Measurements from ENCODE around the gene CRTC3.

GRCh38 chr15:90512981-90513380 lies 16.7 kb upstream of the CRTC3 start:
- TF ChIP-seq CTCF (IDR thresholded peaks at IDR 0.05; ENCODE audit: low read depth, low read length) = no peak
- TF ChIP-seq POLR2A (IDR thresholded peaks at IDR 0.05; ENCODE audit: extremely low read depth, insufficient read length) = no peak
- TF ChIP-seq MYC (IDR thresholded peaks at IDR 0.05; ENCODE audit: low read depth, low read length) = no peak

Measured in NB4 (cell line).